AG04450 (cell line): Measurements from ENCODE around the gene MMP1. TPM values are rescaled to one million over a fixed set of nuclear protein-coding genes. Genes with fewer than 3 reads are reported as not detected.

Experiments used
- CTCF ChIA-PET: fragments of 300-600, 350-600 bp; formaldehyde crosslinking; extraction: SDS; loops from one replicate; lab custom pipeline; 2022; ENCODE audit warnings: antibody characterized with exemption, inconsistent platforms; lab: Charles Lee
- POLR2A ChIA-PET: fragments of 350-600 bp; formaldehyde crosslinking; extraction: SDS; loops from one replicate; lab custom pipeline; 2021; ENCODE audit warnings: antibody characterized with exemption, inconsistent platforms; lab: Yijun Ruan, JAX
- DNase-seq: peaks from one replicate; pipeline ENCODE4 v3.0.0-alpha.2; 2011; ENCODE audit warnings: low read depth, low spot score
- H3K27ac ChIP-seq: one replicate; pipeline ENCODE4 v1.5.1; 2012; ENCODE audit warnings: low read depth, low read length, control low read depth
- H3K27me3 ChIP-seq: one replicate; pipeline ENCODE4 v1.6.0; 2012; ENCODE audit warnings: low read length; ENCODE audit not compliant: control insufficient read depth, insufficient read depth
- H3K4me3 ChIP-seq: 2 replicates; pipeline ENCODE4 v1.5.1; 2011; ENCODE audit warnings: mild to moderate bottlenecking, low read depth, low read length, control low read depth
- H3K9me3 ChIP-seq: 2 replicates; pipeline ENCODE4 v1.5.1; 2012; ENCODE audit warnings: low read length; ENCODE audit not compliant: control insufficient read depth, insufficient read depth
- polyA plus RNA-seq: library from polyadenylated mRNA; depleted of rRNA; stranded (reverse); fragments of >200 nt; gene quantifications from 2 replicates; pipeline ENCODE4 v1.2.3, GENCODE V29; 2011
- TF ChIP-seq, protein P1 (sequence below): IDR thresholded peaks from 2 replicates; pipeline ENCODE4 v1.5.1; 2011; ENCODE audit warnings: low read depth, low read length, control low read depth, inconsistent platforms

Gene MMP1
- polyA plus RNA-seq, 1 experiment, result 41.2 TPM

DNA sequence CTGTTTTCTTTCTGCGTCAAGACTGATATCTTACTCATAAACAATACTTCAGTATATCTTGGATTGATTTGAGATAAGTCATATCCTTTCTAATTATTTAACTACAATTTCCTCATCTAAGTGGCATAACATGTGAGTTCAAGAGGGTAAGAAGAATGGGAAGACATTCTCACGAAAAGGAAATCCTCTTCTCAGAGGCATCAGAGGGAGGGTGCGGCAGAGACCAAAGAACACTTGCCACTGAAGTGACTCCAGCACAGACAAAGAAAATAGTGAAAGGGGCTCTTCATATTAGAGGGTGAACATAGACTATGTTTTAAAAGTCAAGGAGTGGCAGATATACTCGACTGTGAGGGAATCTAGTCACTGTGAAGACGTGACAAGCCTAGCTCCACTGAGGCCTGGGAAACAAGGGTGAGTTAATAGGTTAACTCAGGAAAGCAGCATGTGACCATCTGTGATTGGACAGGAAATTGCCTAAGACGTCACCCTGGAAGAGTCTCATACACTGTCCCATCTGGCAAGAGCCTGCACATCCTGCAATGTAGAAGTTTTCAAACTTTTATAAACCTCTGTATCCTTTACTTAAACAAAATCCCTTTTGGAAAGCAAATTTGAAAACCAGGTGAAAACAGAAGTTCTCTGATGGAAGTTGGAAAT is 1.9 kb upstream of the MMP1 start:
- DNase-seq, result no peak
- ChIA-PET CTCF (interaction anchor here (1.4 kb wide), 1 partner anchor 11 kb away, joined by 4 read pairs; no protein-coding TSS in a partner anchor), POLR2A (no interaction called here)
- H3K4me3 ChIP-seq, result no peak overlapping the region
- no peaks in the 10 kb centered on the region for H3K9me3 ChIP-seq
- H3K27ac ChIP-seq, result no peak overlapping the region
- no peaks in the 10 kb centered on the region for H3K27me3 ChIP-seq
- TF ChIP-seq, protein P1, sequence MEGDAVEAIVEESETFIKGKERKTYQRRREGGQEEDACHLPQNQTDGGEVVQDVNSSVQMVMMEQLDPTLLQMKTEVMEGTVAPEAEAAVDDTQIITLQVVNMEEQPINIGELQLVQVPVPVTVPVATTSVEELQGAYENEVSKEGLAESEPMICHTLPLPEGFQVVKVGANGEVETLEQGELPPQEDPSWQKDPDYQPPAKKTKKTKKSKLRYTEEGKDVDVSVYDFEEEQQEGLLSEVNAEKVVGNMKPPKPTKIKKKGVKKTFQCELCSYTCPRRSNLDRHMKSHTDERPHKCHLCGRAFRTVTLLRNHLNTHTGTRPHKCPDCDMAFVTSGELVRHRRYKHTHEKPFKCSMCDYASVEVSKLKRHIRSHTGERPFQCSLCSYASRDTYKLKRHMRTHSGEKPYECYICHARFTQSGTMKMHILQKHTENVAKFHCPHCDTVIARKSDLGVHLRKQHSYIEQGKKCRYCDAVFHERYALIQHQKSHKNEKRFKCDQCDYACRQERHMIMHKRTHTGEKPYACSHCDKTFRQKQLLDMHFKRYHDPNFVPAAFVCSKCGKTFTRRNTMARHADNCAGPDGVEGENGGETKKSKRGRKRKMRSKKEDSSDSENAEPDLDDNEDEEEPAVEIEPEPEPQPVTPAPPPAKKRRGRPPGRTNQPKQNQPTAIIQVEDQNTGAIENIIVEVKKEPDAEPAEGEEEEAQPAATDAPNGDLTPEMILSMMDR, result no peak

DNA sequence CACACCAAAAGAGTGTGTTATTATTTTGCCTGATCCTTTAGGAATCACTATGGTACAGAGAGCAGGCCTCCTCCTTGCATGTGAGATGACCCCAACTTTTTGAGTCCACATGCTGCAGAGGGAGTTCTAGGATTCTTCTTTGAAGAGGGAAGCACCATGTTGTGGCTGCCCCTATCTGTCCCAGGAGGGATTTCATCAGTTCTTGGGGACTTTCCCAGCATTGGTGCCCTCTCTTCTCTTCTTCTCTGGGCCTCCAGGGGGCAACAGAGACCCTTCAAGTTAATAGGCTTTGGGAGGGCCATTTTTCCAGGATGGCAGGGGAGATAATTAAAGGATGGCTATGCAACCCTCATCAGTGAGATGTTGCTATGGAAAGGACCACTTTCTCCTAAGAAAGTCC is 3.6 kb downstream of the MMP1 start:
- Histone ChIP-seq H3K27me3 (no peaks in the 10 kb centered on the region), H3K9me3 (no peaks in the 10 kb centered on the region), H3K27ac (no peak overlapping the region), H3K4me3 (no peak overlapping the region)
- CTCF ChIA-PET, result interaction anchor here (0.8 to 2.6 kb wide), 5 partner anchors 14 to 147 kb away, joined by 3 to 12 read pairs (median 3); partner anchors contain the start of gene MMP10
- no peak for DNase-seq
- POLR2A ChIA-PET, result no interaction called here
- TF ChIP-seq, protein P1, result peak; percentile 58

DNA sequence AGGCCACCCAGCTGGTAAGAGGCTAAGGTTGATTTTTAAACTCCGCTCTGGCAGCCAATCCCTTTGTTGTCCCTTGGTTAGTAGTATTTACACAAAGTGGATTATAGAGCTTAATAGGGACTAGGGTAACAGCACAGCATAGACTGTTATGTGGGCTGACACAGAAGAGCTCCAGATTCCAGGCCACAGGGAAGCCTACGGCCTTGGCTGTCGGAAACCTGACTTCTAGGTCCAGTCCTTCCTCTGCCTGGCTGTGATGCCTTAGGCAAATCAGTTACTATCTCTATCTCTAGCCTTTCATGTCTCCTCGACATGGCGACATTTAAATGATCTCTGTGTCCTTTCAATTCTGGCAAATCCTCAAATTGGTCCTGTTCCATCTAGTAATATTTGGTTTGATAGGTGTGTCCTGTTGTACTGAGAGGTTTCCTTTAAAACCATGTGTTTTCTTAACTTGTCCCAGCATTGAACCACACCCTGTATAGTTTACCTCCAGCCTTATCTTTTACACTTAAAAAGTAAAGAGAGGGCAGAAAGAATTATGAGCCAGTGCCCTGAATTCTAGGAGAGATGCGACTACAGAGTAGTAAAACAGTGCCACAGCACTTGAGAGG is 4.2 kb downstream of the MMP1 start:
- CTCF ChIA-PET, result interaction anchor here (0.9 kb wide), 1 partner anchor 147 kb away, joined by 3 read pairs; no protein-coding TSS in a partner anchor

DNA sequence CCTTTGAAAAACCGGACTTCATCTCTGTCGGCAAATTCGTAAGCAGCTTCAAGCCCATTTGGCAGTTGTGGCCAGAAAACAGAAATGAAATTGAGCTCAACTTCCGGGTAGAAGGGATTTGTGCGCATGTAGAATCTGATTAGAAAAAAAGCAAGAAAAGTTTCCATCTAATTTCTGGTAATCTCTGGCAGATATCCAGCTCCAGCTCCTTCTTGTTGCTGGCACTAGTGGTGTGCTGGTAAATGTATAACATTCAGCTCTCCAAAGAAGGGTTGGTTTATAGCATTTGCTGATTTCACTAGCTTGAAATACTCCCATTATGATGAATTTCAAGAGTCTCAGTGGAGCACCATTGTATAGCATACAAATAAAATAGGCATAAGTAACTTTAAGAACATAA is 5.4 kb downstream of the MMP1 start:
- TF ChIP-seq, protein P1, result no peak
- ChIA-PET CTCF (interaction anchor here (1.0 to 2.0 kb wide), 2 partner anchors 12 to 122 kb away, joined by 3 to 7 read pairs; partner anchors contain the start of gene MMP10), POLR2A (no interaction called here)
- no peaks in the 10 kb centered on the region for H3K9me3 ChIP-seq
- H3K27me3 ChIP-seq, result no peaks in the 10 kb centered on the region
- no peak overlapping the region for H3K27ac ChIP-seq
- no peak for DNase-seq
- no peak overlapping the region for H3K4me3 ChIP-seq

More for the DNA sequence above, 4.2 kb downstream of the MMP1 start:
- Histone ChIP-seq H3K27me3 (no peaks in the 10 kb centered on the region), H3K9me3 (no peaks in the 10 kb centered on the region), H3K27ac (no peak overlapping the region), H3K4me3 (no peak overlapping the region)
- DNase-seq, result no peak
- POLR2A ChIA-PET, result no interaction called here
- TF ChIP-seq, protein P1, result no peak
